Neural progenitor cell (in vitro differentiated cells): ENCODE data around the gene ATP8B3. TPM values are rescaled to one million over a fixed set of nuclear protein-coding genes. Genes with fewer than 3 reads are reported as not detected.

ENCODE experiments used
- DNase-seq: peaks from one replicate; pipeline ENCODE4 v3.0.0-alpha.2; 2016; ENCODE audit warnings: low spot score
- H2AFZ ChIP-seq: fragments of 200-600 bp; sonication (generic); replicated peaks from 2 replicates; pipeline ENCODE4 v1.6.1; 2016; ENCODE audit warnings: antibody characterized with exemption
- H3F3A ChIP-seq: fragments of 200-600 bp; sonication (generic); 2 replicates; pipeline ENCODE4 v1.6.1; 2016; ENCODE audit warnings: antibody characterized with exemption, low read depth
- H3K27ac ChIP-seq: fragments of 200-600 bp; sonication (generic); 2 replicates; pipeline ENCODE4 v1.5.1; 2016; ENCODE audit warnings: mild to moderate bottlenecking
- H3K27me3 ChIP-seq: fragments of 200-600 bp; sonication (generic); 2 replicates; pipeline ENCODE4 v1.6.1; 2016; ENCODE audit warnings: mild to moderate bottlenecking, moderate library complexity
- H3K36me3 ChIP-seq: fragments of 200-600 bp; sonication (generic); 2 replicates; pipeline ENCODE4 v1.5.1; 2016
- H3K4me1 ChIP-seq: fragments of 200-600 bp; sonication (generic); 2 replicates; pipeline ENCODE4 v1.6.1; 2016; ENCODE audit warnings: mixed run types
- H3K4me2 ChIP-seq: fragments of 200-600 bp; sonication (generic); 2 replicates; pipeline ENCODE4 v1.6.1; 2016
- H3K4me3 ChIP-seq: fragments of 200-600 bp; sonication (generic); 2 replicates; pipeline ENCODE4 v1.5.1; 2016
- H3K79me2 ChIP-seq: fragments of 200-600 bp; sonication (generic); 2 replicates; pipeline ENCODE4 v1.6.1; 2016; ENCODE audit warnings: low read depth
- H3K9ac ChIP-seq: fragments of 200-600 bp; sonication (generic); 2 replicates; pipeline ENCODE4 v1.6.1; 2016
- H3K9me3 ChIP-seq: fragments of 200-600 bp; sonication (generic); 2 replicates; pipeline ENCODE4 v1.5.1; 2016; ENCODE audit warnings: low read depth
- H4K20me1 ChIP-seq: fragments of 200-600 bp; sonication (generic); 2 replicates; pipeline ENCODE4 v1.6.1; 2016; ENCODE audit warnings: low read depth
- H3K27ac Mint-ChIP-seq: 3 replicates; pipeline ENCODE4 v1.8.0; 2021; ENCODE audit warnings: mixed read lengths
- H3K27me3 Mint-ChIP-seq: 2 replicates; pipeline ENCODE4 v1.8.0; 2022; ENCODE audit warnings: low read depth, mild to moderate bottlenecking, inconsistent platforms, moderate library complexity, mixed read lengths; ENCODE audit not compliant: insufficient read depth
- H3K36me3 Mint-ChIP-seq: 3 replicates; pipeline ENCODE4 v1.8.0; 2021; ENCODE audit warnings: mixed read lengths
- H3K4me1 Mint-ChIP-seq: 3 replicates; pipeline ENCODE4 v1.8.0; 2021; ENCODE audit warnings: mixed read lengths
- H3K4me3 Mint-ChIP-seq: 3 replicates; pipeline ENCODE4 v1.8.0; 2021; ENCODE audit warnings: mild to moderate bottlenecking, moderate library complexity, mixed read lengths
- H3K9me3 Mint-ChIP-seq: 3 replicates; pipeline ENCODE4 v1.8.0; 2020; ENCODE audit warnings: mixed read lengths
- CTCF ChIP-seq: fragments of 200-600 bp; sonication (generic); IDR thresholded peaks from 2 replicates; pipeline ENCODE4 v1.5.1; 2017; ENCODE audit warnings: antibody characterized with exemption, mild to moderate bottlenecking
- EZH2 ChIP-seq: fragments of 200-600 bp; sonication (generic); IDR thresholded peaks from 2 replicates; pipeline ENCODE4 v1.6.1; 2017; ENCODE audit warnings: antibody characterized with exemption, mild to moderate bottlenecking, moderate library complexity
- EZH2phosphoT487 ChIP-seq: fragments of 200-600 bp; sonication (generic); IDR thresholded peaks from 2 replicates; pipeline ENCODE4 v1.6.1; 2017; ENCODE audit warnings: antibody characterized with exemption
- total RNA-seq: library from RNA; depleted of rRNA; stranded (reverse); fragments of >200 nt; gene quantifications from 2 replicates; pipeline ENCODE4 v1.2.3, GENCODE V29; 2015; ENCODE audit warnings: low replicate concordance

Gene ATP8B3
- total RNA-seq, 1 donor from 2014 or later = 0.06 TPM

- no peak overlapping the region for H3K4me3 Mint-ChIP-seq
- H3K4me2 ChIP-seq = no peak overlapping the region
Observed at GRCh38 chr19:1826557-1827521, 14.8 kb upstream of the ATP8B3 start.

GRCh38 chr19:1825909-1826556 is 14.0 kb upstream of the ATP8B3 start:
- Histone ChIP-seq H3K79me2 (peaks cover 14% of the 10 kb centered on the region), H3K27ac (no peak overlapping the region), H3K27me3 (no peaks in the 10 kb centered on the region), H2AFZ (no peak overlapping the region), H3F3A (peaks cover 4% of the 10 kb centered on the region), H3K4me1 (peaks cover 14% of the 10 kb centered on the region), H3K4me3 (no peak overlapping the region), H3K4me2 (no peak overlapping the region), H4K20me1 (peaks cover 28% of the 10 kb centered on the region), H3K36me3 (no peaks in the 10 kb centered on the region), H3K9me3 (no peaks in the 10 kb centered on the region), H3K9ac (no peak overlapping the region)
- Mint-ChIP-seq H3K27me3 (peaks cover 3% of the 10 kb centered on the region), H3K27ac (no peak overlapping the region), H3K4me3 (no peak overlapping the region), H3K36me3 (peaks cover 5% of the 10 kb centered on the region), H3K9me3 (no peaks in the 10 kb centered on the region), H3K4me1 (no peaks in the 10 kb centered on the region)
- DNase-seq = peak; percentile 89
- TF ChIP-seq EZH2phosphoT487 (no peak), CTCF (peak; percentile 96)

More at GRCh38 chr19:1826557-1827521, 14.8 kb upstream of the ATP8B3 start:
- peak; percentile 37 for DNase-seq
- Histone ChIP-seq H3K27me3 (no peaks in the 10 kb centered on the region), H3K4me1 (peaks cover 14% of the 10 kb centered on the region), H3K9ac (no peak overlapping the region), H2AFZ (no peak overlapping the region), H3K79me2 (peaks cover 15% of the 10 kb centered on the region), H3K9me3 (no peaks in the 10 kb centered on the region), H3K27ac (peak overlapping the region; percentile 79), H3K4me3 (no peak overlapping the region), H3F3A (peaks cover 4% of the 10 kb centered on the region), H4K20me1 (peaks cover 29% of the 10 kb centered on the region), H3K36me3 (no peaks in the 10 kb centered on the region)
- Mint-ChIP-seq H3K36me3 (peaks cover 5% of the 10 kb centered on the region), H3K9me3 (no peaks in the 10 kb centered on the region), H3K27me3 (peaks cover 3% of the 10 kb centered on the region), H3K27ac (no peak overlapping the region), H3K4me1 (peaks cover 1% of the 10 kb centered on the region)
- TF ChIP-seq EZH2phosphoT487 (no peak), EZH2 (no peak), CTCF (no peak)

GRCh38 chr19:1824252-1824622 is 12.2 kb upstream of the ATP8B3 start:
- no peak overlapping the region for H3K4me2 ChIP-seq
- Mint-ChIP-seq H3K4me3 (no peak overlapping the region), H3K36me3 (peaks cover 9% of the 10 kb centered on the region), H3K27me3 (peaks cover 3% of the 10 kb centered on the region), H3K9me3 (no peaks in the 10 kb centered on the region), H3K4me1 (no peaks in the 10 kb centered on the region), H3K27ac (no peak overlapping the region)
- no peak overlapping the region for H3K27ac ChIP-seq
- H3K9me3 ChIP-seq = no peaks in the 10 kb centered on the region
- no peaks in the 10 kb centered on the region for H3K27me3 ChIP-seq
- peaks cover 14% of the 10 kb centered on the region for H3K4me1 ChIP-seq
- peaks cover 4% of the 10 kb centered on the region for H3F3A ChIP-seq
- H2AFZ ChIP-seq = no peak overlapping the region
- H3K9ac ChIP-seq = no peak overlapping the region
- peaks cover 28% of the 10 kb centered on the region for H4K20me1 ChIP-seq
- DNase-seq = no peak
- no peak overlapping the region for H3K4me3 ChIP-seq
- no peaks in the 10 kb centered on the region for H3K79me2 ChIP-seq
- H3K36me3 ChIP-seq = no peaks in the 10 kb centered on the region
- TF ChIP-seq EZH2 (no peak), CTCF (no peak), EZH2phosphoT487 (no peak)
